ENCODE results near the gene PCDH9. TPM values are rescaled to one million over a fixed set of nuclear protein-coding genes. Genes with fewer than 3 reads are reported as not detected.

PCDH9 gene
- total and polyA plus RNA-seq, 2 experiments from 2014 or later = 0.56 to 0.76 TPM

DNA sequence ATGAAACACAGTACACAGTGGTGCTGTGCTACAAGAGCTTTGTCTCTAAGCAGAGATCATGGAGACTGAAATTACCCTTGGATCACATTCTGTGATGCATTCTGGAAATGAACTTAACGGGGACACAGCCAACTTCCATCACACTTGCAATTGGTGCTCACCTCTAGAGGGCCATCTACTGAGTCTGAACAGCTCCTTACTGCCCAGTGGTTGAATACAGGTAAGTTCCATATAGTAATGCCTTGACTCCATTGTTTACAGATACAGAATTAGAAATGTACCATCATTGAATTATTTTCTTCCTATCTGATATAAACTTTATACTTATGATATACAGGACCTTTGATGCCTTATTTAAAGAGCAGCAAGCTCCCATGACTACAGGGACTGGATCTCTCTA is 686.4 kb downstream of the PCDH9 start:
- H3K79me2 ChIP-seq (ENCODE audit: insufficient read depth) = no peaks in the 10 kb centered on the region
- TF ChIP-seq EZH2phosphoT487 (IDR thresholded peaks at IDR 0.05; ENCODE audit: insufficient read depth, low read depth) (no peak), EZH2 (IDR thresholded peaks at IDR 0.05; ENCODE audit: insufficient read depth, poor library complexity, severe bottlenecking) (no peak)
- no peak overlapping the region for H3K9ac ChIP-seq
- no peaks in the 10 kb centered on the region for H3K27me3 ChIP-seq (replicated peaks; ENCODE audit: insufficient read depth)
- no peak overlapping the region for H3K27ac ChIP-seq
- no peak overlapping the region for H2AFZ ChIP-seq
- H3K4me2 ChIP-seq (ENCODE audit: unreplicated experiment) = no peak overlapping the region
- H3K4me3 ChIP-seq = no peak overlapping the region
- H3K9me3 ChIP-seq (ENCODE audit: low read depth) = no peaks in the 10 kb centered on the region
- WGBS, 2 experiments (ENCODE audit: low coverage in 1 of 2, low lambda C conversion rate in 2 of 2, missing lambda C conversion rate in 2 of 2) = 38 to 47% methylated on average over 1 of the region's 1 CpG
- DNase-seq = no peak
- no peaks in the 10 kb centered on the region for H4K20me1 ChIP-seq (ENCODE audit: insufficient read depth)
- in situ Hi-C loops (cut with MboI) = no loop called here
- no peaks in the 10 kb centered on the region for H3K4me1 ChIP-seq (ENCODE audit: insufficient read depth)
- no peaks in the 10 kb centered on the region for H3K9me2 ChIP-seq (ENCODE audit: insufficient read depth)
- H3F3A ChIP-seq (ENCODE audit: insufficient read depth) = no peaks in the 10 kb centered on the region
- H3K36me3 ChIP-seq (ENCODE audit: low read depth) = no peaks in the 10 kb centered on the region

DNA sequence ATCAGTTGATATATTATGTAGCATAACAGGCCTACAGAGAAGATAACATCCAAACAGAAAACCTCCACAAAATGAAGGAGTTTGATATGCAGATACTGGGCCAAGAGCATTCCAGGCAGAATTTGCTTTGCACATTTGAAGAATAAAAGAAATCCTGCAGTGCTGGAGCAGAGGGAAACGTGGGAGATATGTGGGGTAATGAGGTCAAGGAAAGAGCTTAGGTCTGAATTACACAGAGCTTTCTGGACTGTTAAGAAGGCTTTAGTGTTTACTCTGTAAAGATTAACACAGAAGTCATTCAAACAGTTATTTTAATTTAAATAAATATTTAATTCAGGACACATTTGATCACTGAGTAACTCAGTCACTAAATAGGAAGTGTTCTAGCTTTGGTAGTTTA is 692.7 kb downstream of the PCDH9 start:
- no peak overlapping the region for H3K9ac ChIP-seq
- no peaks in the 10 kb centered on the region for H3F3A ChIP-seq (ENCODE audit: insufficient read depth)
- DNase-seq = no peak
- H3K27ac ChIP-seq = no peak overlapping the region
- H3K36me3 ChIP-seq (ENCODE audit: low read depth) = no peaks in the 10 kb centered on the region
- no peaks in the 10 kb centered on the region for H3K9me2 ChIP-seq (ENCODE audit: insufficient read depth)
- H4K20me1 ChIP-seq (ENCODE audit: insufficient read depth) = no peaks in the 10 kb centered on the region
- no peak overlapping the region for H2AFZ ChIP-seq
- H3K4me2 ChIP-seq (ENCODE audit: unreplicated experiment) = no peak overlapping the region
- no peak overlapping the region for H3K4me3 ChIP-seq
- no peaks in the 10 kb centered on the region for H3K4me1 ChIP-seq (ENCODE audit: insufficient read depth)
- no peaks in the 10 kb centered on the region for H3K27me3 ChIP-seq (replicated peaks; ENCODE audit: insufficient read depth)
- TF ChIP-seq EZH2phosphoT487 (IDR thresholded peaks at IDR 0.05; ENCODE audit: insufficient read depth, low read depth) (no peak), EZH2 (IDR thresholded peaks at IDR 0.05; ENCODE audit: insufficient read depth, poor library complexity, severe bottlenecking) (no peak)
- no peaks in the 10 kb centered on the region for H3K9me3 ChIP-seq (ENCODE audit: low read depth)
- 0 to 3% methylated on average over 1 of the region's 1 CpG for WGBS, 2 experiments (ENCODE audit: low coverage in 1 of 2, low lambda C conversion rate in 2 of 2, missing lambda C conversion rate in 2 of 2)
- no peaks in the 10 kb centered on the region for H3K79me2 ChIP-seq (ENCODE audit: insufficient read depth)
- in situ Hi-C loops (cut with MboI) = no loop called here

DNA sequence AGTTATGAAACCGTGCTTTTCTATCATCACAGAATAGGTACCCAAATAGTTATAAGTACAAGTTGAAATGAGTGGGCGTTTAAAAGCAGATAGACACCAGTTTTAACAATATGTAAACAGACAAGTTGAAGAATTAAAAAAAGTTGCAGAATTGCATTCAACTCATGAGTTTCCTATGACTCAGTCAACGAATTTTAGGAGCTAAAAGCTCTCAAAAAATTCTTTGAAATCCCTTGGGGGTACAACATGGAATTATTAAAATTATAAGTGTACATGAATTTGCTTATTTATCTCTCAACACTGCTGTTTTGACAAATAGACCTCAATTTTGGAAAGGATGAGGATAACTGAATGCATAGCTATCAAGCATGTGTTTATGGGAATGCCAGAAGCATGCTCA is 693.4 kb downstream of the PCDH9 start:
- in situ Hi-C loops (cut with MboI) = no loop called here
- Histone ChIP-seq H2AFZ (no peak overlapping the region), H3K9ac (no peak overlapping the region), H3K9me2 (ENCODE audit: insufficient read depth) (no peaks in the 10 kb centered on the region), H3K9me3 (ENCODE audit: low read depth) (no peaks in the 10 kb centered on the region), H4K20me1 (ENCODE audit: insufficient read depth) (no peaks in the 10 kb centered on the region), H3K27me3 (replicated peaks; ENCODE audit: insufficient read depth) (no peaks in the 10 kb centered on the region), H3K27ac (no peak overlapping the region), H3K4me3 (no peak overlapping the region), H3K79me2 (ENCODE audit: insufficient read depth) (no peaks in the 10 kb centered on the region), H3K36me3 (ENCODE audit: low read depth) (no peaks in the 10 kb centered on the region), H3K4me1 (ENCODE audit: insufficient read depth) (no peaks in the 10 kb centered on the region), H3F3A (ENCODE audit: insufficient read depth) (no peaks in the 10 kb centered on the region), H3K4me2 (ENCODE audit: unreplicated experiment) (no peak overlapping the region)
- no peak for DNase-seq
- TF ChIP-seq EZH2phosphoT487 (IDR thresholded peaks at IDR 0.05; ENCODE audit: insufficient read depth, low read depth) (no peak), EZH2 (IDR thresholded peaks at IDR 0.05; ENCODE audit: insufficient read depth, poor library complexity, severe bottlenecking) (no peak)
- WGBS, 2 experiments (ENCODE audit: low coverage in 1 of 2, low lambda C conversion rate in 2 of 2, missing lambda C conversion rate in 2 of 2) = 7 to 8% methylated on average over 3 of the region's 3 CpGs

DNA sequence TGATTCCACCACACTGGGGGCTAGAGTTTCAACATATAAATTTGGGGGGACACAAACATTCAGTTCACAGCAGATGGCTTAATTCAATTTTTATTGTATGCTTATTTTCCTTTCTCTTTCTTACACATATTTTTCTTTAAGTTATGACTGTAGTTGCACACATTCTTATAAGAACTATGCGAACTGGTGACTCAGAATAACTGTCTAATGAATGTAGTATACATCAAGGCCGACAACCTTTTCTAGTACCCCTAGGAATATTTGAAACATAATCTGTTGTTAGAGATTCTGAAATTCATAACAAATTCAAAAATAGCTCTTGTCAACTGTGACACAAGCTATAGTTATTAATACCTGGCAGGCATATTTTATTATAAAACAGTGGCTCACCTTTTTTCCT is 695.6 kb downstream of the PCDH9 start:
- H3K9ac ChIP-seq = no peak overlapping the region
- H4K20me1 ChIP-seq (ENCODE audit: insufficient read depth) = no peaks in the 10 kb centered on the region
- no peaks in the 10 kb centered on the region for H3K9me3 ChIP-seq (ENCODE audit: low read depth)
- in situ Hi-C loops (cut with MboI) = no loop called here
- H3F3A ChIP-seq (ENCODE audit: insufficient read depth) = no peaks in the 10 kb centered on the region
- H3K36me3 ChIP-seq (ENCODE audit: low read depth) = no peaks in the 10 kb centered on the region
- TF ChIP-seq EZH2 (IDR thresholded peaks at IDR 0.05; ENCODE audit: insufficient read depth, poor library complexity, severe bottlenecking) (no peak), EZH2phosphoT487 (IDR thresholded peaks at IDR 0.05; ENCODE audit: insufficient read depth, low read depth) (no peak)
- no peak overlapping the region for H3K4me2 ChIP-seq (ENCODE audit: unreplicated experiment)
- H2AFZ ChIP-seq = no peak overlapping the region
- H3K27me3 ChIP-seq (replicated peaks; ENCODE audit: insufficient read depth) = no peaks in the 10 kb centered on the region
- H3K4me1 ChIP-seq (ENCODE audit: insufficient read depth) = no peaks in the 10 kb centered on the region
- H3K4me3 ChIP-seq = no peak overlapping the region
- no peak for DNase-seq
- H3K9me2 ChIP-seq (ENCODE audit: insufficient read depth) = no peaks in the 10 kb centered on the region
- WGBS, 2 experiments (ENCODE audit: low coverage in 1 of 2, low lambda C conversion rate in 2 of 2, missing lambda C conversion rate in 2 of 2) = 21 to 26% methylated on average over 2 of the region's 2 CpGs
- no peaks in the 10 kb centered on the region for H3K79me2 ChIP-seq (ENCODE audit: insufficient read depth)
- no peak overlapping the region for H3K27ac ChIP-seq

DNA sequence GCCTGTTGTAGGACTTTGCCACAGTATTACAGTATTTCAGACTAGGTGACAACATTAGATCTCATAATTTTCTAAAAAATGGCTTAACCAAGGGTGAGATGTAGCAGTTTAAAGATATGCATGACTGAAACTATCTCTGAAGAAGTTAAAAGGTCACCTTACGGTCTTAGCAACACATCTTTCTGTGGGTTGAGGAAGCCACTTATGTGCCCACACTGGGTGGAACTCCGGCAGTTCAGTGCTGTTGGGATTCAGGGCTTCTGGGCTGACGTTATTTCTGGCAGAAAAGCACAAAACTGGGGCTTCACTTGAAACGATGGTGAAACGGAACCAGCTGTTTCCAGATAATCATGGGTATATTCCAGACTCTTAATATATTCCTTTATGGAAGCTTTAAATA is 697.3 kb downstream of the PCDH9 start:
- H3F3A ChIP-seq (ENCODE audit: insufficient read depth) = no peaks in the 10 kb centered on the region
- WGBS, 2 experiments (ENCODE audit: low coverage in 1 of 2, low lambda C conversion rate in 2 of 2, missing lambda C conversion rate in 2 of 2) = 11 to 17% methylated on average over 5 of the region's 5 CpGs
- H3K79me2 ChIP-seq (ENCODE audit: insufficient read depth) = no peaks in the 10 kb centered on the region
- no peaks in the 10 kb centered on the region for H3K4me1 ChIP-seq (ENCODE audit: insufficient read depth)
- H3K36me3 ChIP-seq (ENCODE audit: low read depth) = no peaks in the 10 kb centered on the region
- no peak overlapping the region for H2AFZ ChIP-seq
- no peak overlapping the region for H3K27ac ChIP-seq
- no peak for DNase-seq
- no peak for TF ChIP-seq EZH2 (IDR thresholded peaks at IDR 0.05; ENCODE audit: insufficient read depth, poor library complexity, severe bottlenecking)
- no peak for TF ChIP-seq EZH2phosphoT487 (IDR thresholded peaks at IDR 0.05; ENCODE audit: insufficient read depth, low read depth)
- H3K9ac ChIP-seq = no peak overlapping the region
- no peaks in the 10 kb centered on the region for H4K20me1 ChIP-seq (ENCODE audit: insufficient read depth)
- in situ Hi-C loops (cut with MboI) = no loop called here
- no peaks in the 10 kb centered on the region for H3K9me3 ChIP-seq (ENCODE audit: low read depth)
- no peaks in the 10 kb centered on the region for H3K27me3 ChIP-seq (replicated peaks; ENCODE audit: insufficient read depth)
- H3K9me2 ChIP-seq (ENCODE audit: insufficient read depth) = no peaks in the 10 kb centered on the region
- no peak overlapping the region for H3K4me3 ChIP-seq
- no peak overlapping the region for H3K4me2 ChIP-seq (ENCODE audit: unreplicated experiment)
